Right forelimb (tissue), 1 donor: Measurements from ENCODE around the gene C6orf15.
"Not testable (repeated sequence)": the region's sequence is repeated elsewhere in the genome, so short reads cannot be mapped to it uniquely, and the experiment has no call there.

Source experiments
- DNase-seq: peaks from one replicate; pipeline ENCODE4 v3.0.0-alpha.2; 2018

C6orf15 gene

GRCh38 chr6:31098449-31098938 lies 13.9 kb downstream of the C6orf15 start:
- no peak for DNase-seq

GRCh38 chr6:31096656-31097055 lies 15.7 kb downstream of the C6orf15 start:
- no peak for DNase-seq

DNA sequence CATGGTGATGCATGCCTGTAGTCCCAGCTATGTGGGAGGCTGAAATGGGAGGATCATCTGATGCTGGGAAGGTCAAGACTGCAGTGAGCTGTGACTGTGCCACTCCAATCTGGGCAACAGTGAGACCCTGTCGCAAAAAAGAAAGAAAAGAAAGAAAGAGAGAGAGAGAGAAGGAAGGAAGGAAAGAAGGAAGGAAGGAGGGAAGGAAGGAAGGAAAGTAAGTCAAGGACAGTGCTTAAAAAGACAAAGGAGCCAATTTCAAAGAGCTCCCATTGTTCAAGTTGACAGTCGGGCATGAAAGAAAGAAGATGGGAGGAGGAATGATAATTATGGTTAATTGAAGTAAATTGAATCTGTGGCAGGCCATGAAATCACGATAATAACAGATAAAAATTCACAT lies 16.2 kb downstream of the C6orf15 start:
- no peak for DNase-seq

GRCh38 chr6:31094389-31094881 lies 17.9 kb downstream of the C6orf15 start:
- no peak for DNase-seq

- no peak for DNase-seq
Measured at GRCh38 chr6:31092769-31093505, 19.4 kb downstream of the C6orf15 start.

- DNase-seq: no peak
Measured at GRCh38 chr6:31092238-31092637, 20.1 kb downstream of the C6orf15 start.

DNA sequence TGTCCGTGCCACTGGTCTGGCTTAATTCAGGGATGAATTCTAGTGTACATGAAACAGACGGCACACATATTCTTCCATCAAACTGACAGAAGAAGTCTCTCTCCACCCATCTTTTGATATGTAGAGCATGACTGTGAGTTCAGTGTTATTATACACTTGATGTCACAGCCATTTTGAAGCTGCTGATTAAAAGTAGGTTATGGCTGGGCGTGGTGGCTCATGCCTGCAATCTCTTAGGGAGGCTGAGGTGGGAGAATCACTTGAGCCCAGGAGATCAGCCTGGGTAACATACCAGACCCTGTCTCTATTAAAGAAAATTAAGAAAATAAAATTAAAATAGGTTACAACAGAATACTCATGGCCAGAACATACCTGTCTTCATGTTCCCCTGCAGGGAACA lies 20.7 kb downstream of the C6orf15 start:
- no peak for DNase-seq

GRCh38 chr6:31090973-31091364 lies 21.4 kb downstream of the C6orf15 start:
- DNase-seq: no peak

GRCh38 chr6:31090275-31090972 lies 22.0 kb downstream of the C6orf15 start:
- DNase-seq: no peak

- peak; percentile 83 for DNase-seq
Measured at GRCh38 chr6:31087494-31088089, 24.8 kb downstream of the C6orf15 start.

- DNase-seq: no peak
Measured at GRCh38 chr6:31086788-31087440, 25.5 kb downstream of the C6orf15 start.

DNA sequence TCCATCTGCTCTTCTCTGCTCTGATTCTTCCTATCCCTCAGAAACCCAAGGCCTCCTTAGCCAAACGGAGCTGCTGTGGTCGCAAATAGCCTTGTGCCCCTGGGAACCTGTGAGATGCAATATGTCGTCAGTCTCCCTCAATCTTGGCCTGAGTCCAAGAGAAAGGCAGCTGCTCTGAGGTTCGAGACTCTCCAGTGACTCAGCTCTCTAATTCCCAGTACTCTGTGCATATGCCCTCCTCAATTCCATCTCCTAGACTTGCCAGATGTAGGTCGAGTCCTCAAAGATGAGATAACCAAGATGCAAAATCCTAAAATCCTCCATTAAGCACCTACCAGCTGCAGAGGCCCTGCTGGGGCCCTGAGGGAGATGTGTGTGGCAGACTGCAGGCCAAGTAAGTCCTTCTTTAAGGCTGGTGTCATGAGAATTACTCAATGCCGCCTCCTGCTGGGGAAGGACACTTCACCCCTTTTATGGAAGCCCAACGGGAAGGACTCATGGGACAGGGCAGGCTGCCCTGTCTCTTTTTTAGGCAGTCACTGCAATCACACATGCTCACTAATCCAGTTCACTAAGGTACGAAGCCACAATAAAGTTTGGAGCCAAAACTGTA lies 28.5 kb downstream of the C6orf15 start:
- DNase-seq: no peak

DNA sequence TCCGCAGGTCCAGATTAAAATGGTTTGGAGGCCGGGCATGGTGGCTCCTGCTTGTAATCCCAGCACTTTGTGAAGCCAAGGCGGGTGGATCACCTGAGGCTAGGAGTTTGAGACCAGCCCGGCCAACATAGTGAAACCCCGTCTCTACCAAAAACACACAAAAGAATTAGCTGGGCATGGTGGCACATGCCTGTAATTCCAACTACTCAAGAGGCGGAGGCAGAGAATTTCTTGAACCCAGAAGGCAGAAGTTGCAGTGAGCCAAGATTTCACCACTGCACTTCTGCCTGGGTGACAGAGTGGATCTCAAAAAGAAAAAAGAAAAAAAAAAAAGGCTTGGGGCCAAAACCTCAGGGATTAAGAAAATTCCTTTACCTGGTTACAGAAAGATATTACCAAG lies 30.5 kb downstream of the C6orf15 start:
- DNase-seq: no peak

DNA sequence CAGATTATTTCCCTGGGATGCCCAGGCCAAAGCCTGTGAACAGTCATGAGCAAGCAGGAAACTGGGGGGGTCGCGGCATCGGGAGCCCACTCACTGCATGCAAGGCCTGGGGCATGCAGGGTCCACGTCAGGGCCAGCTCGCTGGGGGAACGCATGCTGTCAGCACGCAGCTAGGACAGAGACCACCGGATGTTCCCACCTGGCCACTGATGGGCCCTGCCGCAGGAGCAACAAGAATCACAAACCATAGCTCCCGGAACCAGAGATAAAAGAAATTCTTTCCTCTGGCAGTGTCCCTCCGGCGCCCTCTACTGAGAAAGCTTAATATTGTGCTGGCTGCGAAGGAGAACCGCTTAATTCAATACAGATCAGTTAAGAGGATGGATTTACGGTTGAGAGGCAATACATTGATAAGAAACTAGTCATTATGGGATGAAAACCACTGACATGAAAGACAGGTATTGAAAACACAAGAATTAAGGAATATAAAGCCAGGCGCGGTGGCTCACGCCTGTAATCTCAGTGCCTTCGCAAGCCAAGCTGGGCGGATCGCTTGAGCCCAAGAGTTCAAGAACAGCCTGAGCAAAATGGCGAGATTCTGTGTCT lies 32.6 kb downstream of the C6orf15 start:
- DNase-seq: peak; percentile 70

DNA sequence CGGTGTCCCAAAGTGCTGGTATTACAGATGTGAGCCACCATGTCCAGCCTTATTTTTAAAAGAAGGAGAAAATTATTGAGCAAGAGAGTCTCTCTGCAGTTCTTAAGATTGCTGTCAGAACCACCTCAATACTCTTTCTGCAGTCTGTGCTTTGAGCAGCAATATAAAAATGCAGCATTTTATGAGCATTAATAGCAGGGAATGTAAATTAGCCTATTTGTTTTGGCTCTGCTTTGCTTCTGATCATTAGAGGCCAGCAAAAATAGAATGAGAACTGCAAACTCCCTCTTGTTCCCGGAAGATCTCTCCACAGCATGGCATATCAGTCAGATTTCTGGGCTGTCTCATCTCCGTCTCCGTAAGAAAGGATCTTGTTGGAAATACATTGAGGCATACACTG lies 35.8 kb downstream of the C6orf15 start:
- DNase-seq: no peak

GRCh38 chr6:31075528-31075927 lies 36.8 kb downstream of the C6orf15 start:
- DNase-seq: no peak

- no peak for DNase-seq
Measured at GRCh38 chr6:31074401-31074800, 38.0 kb downstream of the C6orf15 start.

GRCh38 chr6:31070711-31071197 lies 41.6 kb downstream of the C6orf15 start:
- peak; percentile 63 for DNase-seq

DNA sequence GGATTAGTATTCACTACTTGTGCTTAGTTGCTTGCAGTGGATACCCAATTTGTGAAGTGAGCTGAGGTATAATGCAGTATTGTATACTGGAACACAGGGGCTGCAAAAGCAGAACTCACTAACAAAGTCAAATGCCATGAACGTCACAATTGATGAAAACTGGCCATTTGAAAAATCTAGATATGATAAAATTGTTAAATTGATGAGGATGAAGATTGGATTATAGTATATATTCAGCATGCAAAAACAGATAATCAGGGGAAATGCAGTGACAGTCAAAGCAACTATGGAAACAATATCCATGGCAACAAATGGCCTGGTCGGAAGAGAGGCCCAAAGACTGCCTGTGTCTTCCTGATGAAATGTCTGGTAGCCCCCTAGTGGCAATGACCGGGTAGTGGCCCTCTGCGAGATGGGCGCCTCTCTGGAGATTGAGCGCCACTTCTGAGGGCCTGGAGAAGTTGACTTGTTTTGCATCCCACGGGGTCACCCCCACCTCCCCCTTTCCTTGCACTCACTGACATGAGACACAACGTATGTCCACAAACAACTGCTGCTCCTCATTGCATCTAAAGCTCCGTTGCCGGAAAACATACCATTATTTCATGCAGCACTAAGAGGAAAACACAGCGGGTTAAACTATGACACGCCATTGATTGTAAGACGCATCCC lies 43.6 kb downstream of the C6orf15 start:
- DNase-seq: peak; percentile 57

GRCh38 chr6:31067891-31068668 lies 44.3 kb downstream of the C6orf15 start:
- DNase-seq: not testable (repeated sequence)

DNA sequence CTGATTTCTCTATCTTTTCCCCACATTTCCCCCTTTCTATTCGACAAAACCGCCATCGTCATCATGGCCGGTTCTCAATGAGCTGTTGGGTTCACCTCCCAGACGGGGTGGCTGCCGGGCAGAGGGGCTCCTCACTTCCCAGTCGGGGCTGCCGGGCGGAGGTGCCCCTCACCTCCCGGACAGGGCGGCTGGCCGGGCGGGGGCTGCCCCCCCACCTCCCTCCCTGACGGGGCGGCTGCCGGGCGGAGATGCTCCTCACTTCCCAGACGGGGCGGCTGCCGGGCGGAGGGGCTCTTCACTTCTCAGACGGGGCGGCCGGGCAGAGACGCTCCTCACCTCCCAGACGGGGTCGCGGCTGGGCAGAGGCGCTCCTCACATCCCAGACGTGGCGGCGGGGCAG lies 45.3 kb downstream of the C6orf15 start:
- DNase-seq: not testable (repeated sequence)
